K562 (cell line): Measurements from ENCODE around the gene PIGK. TPM values are rescaled to one million over a fixed set of nuclear protein-coding genes. Genes with fewer than 3 reads are reported as not detected.

Experiments used
- CC2D1A ChIP-seq: fragments of 450-650 bp; IDR thresholded peaks from 2 replicates; pipeline ENCODE4 v1.6.1; 2017; ENCODE audit warnings: mild to moderate bottlenecking
- CHCHD3 ChIP-seq: fragments of 250-450 bp; sonication (Bioruptor Pico); IDR thresholded peaks from 2 replicates; pipeline ENCODE4 v2.1.2; 2022; ENCODE audit warnings: mild to moderate bottlenecking
- CHD4 ChIP-seq: fragments of 200-600 bp; sonication (generic); IDR thresholded peaks from 3 replicates; pipeline ENCODE4 v1.6.1; 2012; ENCODE audit warnings: low read depth, mild to moderate bottlenecking, mixed read lengths, low read length, inconsistent platforms; ENCODE audit not compliant: insufficient read depth, insufficient replicate concordance, poor library complexity, severe bottlenecking
- DPF2 ChIP-seq: fragments of 450-650 bp; IDR thresholded peaks from 2 replicates; pipeline ENCODE4 v1.6.1; 2016
- ELF2 ChIP-seq: fragments of 250-450 bp; sonication (Bioruptor Pico); IDR thresholded peaks from 2 replicates; pipeline ENCODE4 v1.5.0; 2021; ENCODE audit warnings: mild to moderate bottlenecking
- ETV5 ChIP-seq: sonication (generic); formaldehyde crosslinking; IDR thresholded peaks from 2 replicates; pipeline ENCODE4 v1.4.0; 2020; ENCODE audit warnings: low read depth, mild to moderate bottlenecking, missing genetic modification reagents
- FOS ChIP-seq: IDR thresholded peaks from 3 replicates; pipeline ENCODE4 v1.6.1; 2011; ENCODE audit not compliant: insufficient read length; ENCODE audit errors: extremely low read depth
- GATAD2B ChIP-seq: fragments of 450-650 bp; IDR thresholded peaks from 2 replicates; pipeline ENCODE4 v1.6.1; 2017; ENCODE audit warnings: mild to moderate bottlenecking, borderline replicate concordance
- MCM5 ChIP-seq: fragments of 450-650 bp; IDR thresholded peaks from 2 replicates; pipeline ENCODE4 v1.6.1; 2016; ENCODE audit warnings: low read depth
- NCOA2 ChIP-seq, 2 experiments: fragments of 450-650 bp; IDR thresholded peaks; 2 replicates each; pipeline ENCODE4 v1.6.1; 2018; ENCODE audit warnings: mild to moderate bottlenecking in 2 of 2, moderate library complexity in 1 of 2; ENCODE audit not compliant: partially characterized antibody in 2 of 2
- NFE2 ChIP-seq: IDR thresholded peaks from 2 replicates; pipeline ENCODE4 v1.6.1; 2014; ENCODE audit warnings: antibody characterized with exemption, low read depth
- SP1 ChIP-seq: sonication (generic); formaldehyde crosslinking; IDR thresholded peaks from 2 replicates; pipeline ENCODE4 v1.8.1; 2022; ENCODE audit warnings: mild to moderate bottlenecking, missing genetic modification reagents
- TBL1XR1 ChIP-seq, 2 experiments: IDR thresholded peaks; 2 replicates each; pipeline ENCODE4 v1.6.1; 2012; ENCODE audit warnings: improper control_type of control experiment in 2 of 2, low read length in 2 of 2, mild to moderate bottlenecking in 1 of 2
- TEAD4 ChIP-seq, 2 experiments: sonication (generic) in 1 of 2; formaldehyde crosslinking in 1 of 2; IDR thresholded peaks; 2 replicates each; pipeline versions ENCODE4 v1.6.1 to v1.8.0; 2012 to 2022; ENCODE audit warnings: borderline replicate concordance in 1 of 2, inconsistent platforms in 1 of 2, low read length in 1 of 2, mild to moderate bottlenecking in 1 of 2, missing genetic modification reagents in 1 of 2
- THRAP3 ChIP-seq: fragments of 450-650 bp; IDR thresholded peaks from 2 replicates; pipeline ENCODE4 v1.6.1; 2016; ENCODE audit warnings: mild to moderate bottlenecking, inconsistent platforms, borderline replicate concordance
- U2AF2 ChIP-seq: fragments of 200-400 bp; formaldehyde crosslinking; optimal IDR thresholded peaks from 2 replicates; pipeline ENCODE3; 2017; ENCODE audit warnings: low read depth, mild to moderate bottlenecking, low read length
- ZNF165 ChIP-seq: fragments of 250-450 bp; sonication (Bioruptor Pico); IDR thresholded peaks from 2 replicates; pipeline ENCODE4 v1.4.0; 2020; ENCODE audit warnings: borderline replicate concordance
- ZNF311 ChIP-seq: fragments of 250-450 bp; sonication (Bioruptor Pico); IDR thresholded peaks from 2 replicates; pipeline ENCODE4 v1.4.0; 2020; ENCODE audit warnings: mild to moderate bottlenecking, moderate library complexity
- ZNF764 ChIP-seq: fragments of 250-450 bp; sonication (Bioruptor Pico); IDR thresholded peaks from 2 replicates; pipeline ENCODE4 v1.4.0; 2020; ENCODE audit warnings: low read depth, mild to moderate bottlenecking, moderate library complexity
- polyA plus RNA-seq, 8 experiments: library from polyadenylated mRNA; depleted of rRNA in 4 of 8; stranded (reverse) in 5 of 8; unstranded in 3 of 8; fragments of >200 nt; fragmentation: Nextera tagmentation in 2 of 8; fragmentation: Illumina TruSeq in 1 of 8; extraction: Ambion mirVana in 2 of 8; extraction: Trizol in 1 of 8; gene quantifications; 2 replicates each; pipeline versions ENCODE4 v1.2.1 to v1.2.3, GENCODE V29; 2011 to 2014; ENCODE audit warnings: inconsistent platforms in 1 of 8, missing spikeins in 1 of 8
- total RNA-seq, 7 experiments: library from RNA; depleted of rRNA in 6 of 7; stranded (reverse); fragments of >200 nt in 6 of 7; fragmentation: Illumina TruSeq in 2 of 7; extraction: Trizol in 2 of 7; gene quantifications; 2 replicates each; pipeline versions ENCODE4 v1.2.1 to v1.2.3, GENCODE V29; 2011 to 2021; ENCODE audit warnings: low replicate concordance in 1 of 7
- TF ChIP-seq, protein P1 (sequence below): sonication (generic); formaldehyde crosslinking; IDR thresholded peaks from 2 replicates; pipeline ENCODE4 v1.8.1; 2022; ENCODE audit warnings: missing genetic modification reagents
- TF ChIP-seq, protein P2 (sequence below): fragments of 450-650 bp; IDR thresholded peaks from 2 replicates; pipeline ENCODE4 v1.7.1; 2018; ENCODE audit warnings: mild to moderate bottlenecking, low read depth; ENCODE audit not compliant: partially characterized antibody
- TF ChIP-seq, protein P3 (sequence below): sonication (generic); formaldehyde crosslinking; IDR thresholded peaks from 2 replicates; pipeline ENCODE4 v1.8.0; 2022; ENCODE audit warnings: mild to moderate bottlenecking, missing genetic modification reagents, borderline replicate concordance

PIGK gene
- total and polyA plus RNA-seq, 9 of the 15 experiments (the other 6 are each of a cell fraction or from before 2014, with no cell fraction given) = 15.7 to 59.5 (median 29.9) TPM

DNA sequence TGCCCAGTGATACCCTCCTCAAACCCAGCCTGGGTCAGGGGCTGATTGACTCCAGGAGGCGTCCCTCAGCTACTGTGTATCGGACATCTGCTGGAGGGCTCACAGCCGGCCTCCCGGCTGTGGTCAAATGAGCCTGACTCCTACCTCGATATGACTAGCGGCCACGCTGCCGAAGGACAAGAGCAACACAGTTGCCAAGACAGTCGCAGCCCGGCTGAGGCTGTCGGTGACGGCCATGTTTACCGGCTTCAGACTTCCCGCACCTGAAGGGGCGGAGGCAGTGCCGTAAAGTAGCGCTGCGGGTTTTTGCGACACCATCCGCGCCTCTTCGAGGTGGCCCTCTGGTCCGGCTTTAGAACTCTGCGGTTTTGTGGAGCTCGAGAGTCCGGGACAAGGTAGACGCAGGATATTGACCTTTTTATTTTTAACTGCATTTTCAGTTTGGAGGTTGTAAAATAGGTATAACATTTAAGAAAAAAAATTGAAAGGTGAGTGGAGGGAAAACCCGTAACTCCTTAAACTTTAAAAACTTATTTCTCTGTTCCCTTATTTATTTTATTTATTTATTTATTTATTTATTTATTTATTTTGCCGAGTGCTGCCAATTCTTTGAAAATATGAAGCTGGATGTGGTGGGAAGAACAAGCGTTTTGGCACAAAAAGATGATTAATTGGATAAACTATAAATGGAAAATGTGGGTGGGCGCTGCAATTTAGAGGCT lies at the start of gene PIGK (continued):
- no peak for TF ChIP-seq FOS
- TF ChIP-seq ZNF311 = no peak
- TF ChIP-seq NCOA2 (IDR thresholded peaks at IDR 0.05; ENCODE audit: partially characterized antibody in 2 of 2) = no peak
- TF ChIP-seq U2AF2 = no peak
- TF ChIP-seq ELF2 (CRISPR knock-in tag) = no peak
- TF ChIP-seq NFE2 = no peak
- no peak for TF ChIP-seq DPF2
- TF ChIP-seq GATAD2B = no peak
- no peak for TF ChIP-seq THRAP3
- TF ChIP-seq, protein P1, sequence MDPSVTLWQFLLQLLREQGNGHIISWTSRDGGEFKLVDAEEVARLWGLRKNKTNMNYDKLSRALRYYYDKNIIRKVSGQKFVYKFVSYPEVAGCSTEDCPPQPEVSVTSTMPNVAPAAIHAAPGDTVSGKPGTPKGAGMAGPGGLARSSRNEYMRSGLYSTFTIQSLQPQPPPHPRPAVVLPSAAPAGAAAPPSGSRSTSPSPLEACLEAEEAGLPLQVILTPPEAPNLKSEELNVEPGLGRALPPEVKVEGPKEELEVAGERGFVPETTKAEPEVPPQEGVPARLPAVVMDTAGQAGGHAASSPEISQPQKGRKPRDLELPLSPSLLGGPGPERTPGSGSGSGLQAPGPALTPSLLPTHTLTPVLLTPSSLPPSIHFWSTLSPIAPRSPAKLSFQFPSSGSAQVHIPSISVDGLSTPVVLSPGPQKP (CRISPR knock-in tag) = no peak
- no peak for TF ChIP-seq CHCHD3 (CRISPR knock-in tag)
- 0 out of 2 replicates have a peak, but pooled peaks have one; percentile 35 for TF ChIP-seq SP1 (CRISPR knock-in tag)
- 0 out of 2 replicates have a peak, but pooled peaks have one; percentile 40 for TF ChIP-seq ETV5
- TF ChIP-seq CC2D1A = no peak
- TF ChIP-seq TBL1XR1 (IDR thresholded peaks at IDR 0.05; ENCODE audit: low read length in 2 of 2) = no peak
- no peak for TF ChIP-seq ZNF165 (CRISPR knock-in tag)
- no peak for TF ChIP-seq MCM5
- TF ChIP-seq CHD4 = no peak
- TF ChIP-seq TEAD4 (IDR thresholded peaks at IDR 0.05; ENCODE audit: low read length) = no peak
- TF ChIP-seq TEAD4 (CRISPR knock-in tag; IDR thresholded peaks at IDR 0.05; ENCODE audit: borderline replicate concordance) = no peak
- TF ChIP-seq, protein P2, sequence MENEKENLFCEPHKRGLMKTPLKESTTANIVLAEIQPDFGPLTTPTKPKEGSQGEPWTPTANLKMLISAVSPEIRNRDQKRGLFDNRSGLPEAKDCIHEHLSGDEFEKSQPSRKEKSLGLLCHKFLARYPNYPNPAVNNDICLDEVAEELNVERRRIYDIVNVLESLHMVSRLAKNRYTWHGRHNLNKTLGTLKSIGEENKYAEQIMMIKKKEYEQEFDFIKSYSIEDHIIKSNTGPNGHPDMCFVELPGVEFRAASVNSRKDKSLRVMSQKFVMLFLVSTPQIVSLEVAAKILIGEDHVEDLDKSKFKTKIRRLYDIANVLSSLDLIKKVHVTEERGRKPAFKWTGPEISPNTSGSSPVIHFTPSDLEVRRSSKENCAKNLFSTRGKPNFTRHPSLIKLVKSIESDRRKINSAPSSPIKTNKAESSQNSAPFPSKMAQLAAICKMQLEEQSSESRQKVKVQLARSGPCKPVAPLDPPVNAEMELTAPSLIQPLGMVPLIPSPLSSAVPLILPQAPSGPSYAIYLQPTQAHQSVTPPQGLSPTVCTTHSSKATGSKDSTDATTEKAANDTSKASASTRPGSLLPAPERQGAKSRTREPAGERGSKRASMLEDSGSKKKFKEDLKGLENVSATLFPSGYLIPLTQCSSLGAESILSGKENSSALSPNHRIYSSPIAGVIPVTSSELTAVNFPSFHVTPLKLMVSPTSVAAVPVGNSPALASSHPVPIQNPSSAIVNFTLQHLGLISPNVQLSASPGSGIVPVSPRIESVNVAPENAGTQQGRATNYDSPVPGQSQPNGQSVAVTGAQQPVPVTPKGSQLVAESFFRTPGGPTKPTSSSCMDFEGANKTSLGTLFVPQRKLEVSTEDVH = no peak
- no peak for TF ChIP-seq ZNF764 (CRISPR knock-in tag)
- TF ChIP-seq, protein P3, sequence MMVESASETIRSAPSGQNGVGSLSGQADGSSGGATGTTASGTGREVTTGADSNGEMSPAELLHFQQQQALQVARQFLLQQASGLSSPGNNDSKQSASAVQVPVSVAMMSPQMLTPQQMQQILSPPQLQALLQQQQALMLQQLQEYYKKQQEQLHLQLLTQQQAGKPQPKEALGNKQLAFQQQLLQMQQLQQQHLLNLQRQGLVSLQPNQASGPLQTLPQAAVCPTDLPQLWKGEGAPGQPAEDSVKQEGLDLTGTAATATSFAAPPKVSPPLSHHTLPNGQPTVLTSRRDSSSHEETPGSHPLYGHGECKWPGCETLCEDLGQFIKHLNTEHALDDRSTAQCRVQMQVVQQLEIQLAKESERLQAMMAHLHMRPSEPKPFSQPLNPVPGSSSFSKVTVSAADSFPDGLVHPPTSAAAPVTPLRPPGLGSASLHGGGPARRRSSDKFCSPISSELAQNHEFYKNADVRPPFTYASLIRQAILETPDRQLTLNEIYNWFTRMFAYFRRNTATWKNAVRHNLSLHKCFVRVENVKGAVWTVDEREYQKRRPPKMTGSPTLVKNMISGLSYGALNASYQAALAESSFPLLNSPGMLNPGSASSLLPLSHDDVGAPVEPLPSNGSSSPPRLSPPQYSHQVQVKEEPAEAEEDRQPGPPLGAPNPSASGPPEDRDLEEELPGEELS (CRISPR knock-in tag) = no peak
